ENCODE results near the gene ELOVL1. TPM values are rescaled to one million over a fixed set of nuclear protein-coding genes. Genes with fewer than 3 reads are reported as not detected.

The ELOVL1 gene
- total RNA-seq, 5 donors from 2014 or later (not counting 1 experiment from before 2014, with no cell fraction given), result 32.3 to 49.2 (median 45.1) TPM

DNA sequence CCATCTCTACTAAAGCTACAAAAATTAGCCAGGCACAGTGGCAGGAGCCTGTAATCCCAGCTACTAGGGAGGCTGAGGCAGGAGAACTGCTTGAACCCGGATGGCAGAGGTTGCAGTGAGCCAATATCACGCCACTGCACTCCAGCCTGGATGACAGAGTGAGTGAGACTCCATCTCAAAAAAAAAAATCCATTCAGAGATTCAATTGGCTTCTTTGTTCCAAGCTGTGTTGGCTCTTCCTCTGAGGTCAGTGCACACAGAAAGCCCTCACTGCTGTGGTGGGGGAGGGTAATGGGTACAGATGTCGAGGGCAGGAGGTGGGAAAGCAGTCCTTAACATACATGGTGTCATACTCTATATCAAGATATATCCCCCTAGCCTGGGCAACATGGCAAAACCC is 52.3 kb downstream of the ELOVL1 start:
- ATAC-seq (replicated peaks in 1 of 4) (no peak), DNase-seq (no peak)
- Mint-ChIP-seq H3K4me1 (no peaks in the 10 kb centered on the region), H3K9me3 (no peaks in the 10 kb centered on the region), H3K27me3 (no peaks in the 10 kb centered on the region), H3K36me3 (no peaks in the 10 kb centered on the region), H3K4me3 (no peak overlapping the region), H3K27ac (no peak overlapping the region)
- peaks cover 0 to 5% of the 10 kb centered on the region in 2 experiments for H3K27me3 ChIP-seq (replicated peaks in 1 of 2; ENCODE audit: control insufficient read depth in 2 of 2, extremely low read depth in 1 of 2, insufficient read depth in 2 of 2, low read length in 1 of 2)
- no peaks in the 10 kb centered on the region for H3K36me3 ChIP-seq (ENCODE audit: control insufficient read depth in 2 of 2, extremely low read depth in 1 of 2, insufficient read depth in 1 of 2, low read length in 1 of 2)
- POLR2A ChIA-PET, result interaction anchor here in 1 of 2 donors (0.5 kb wide), 1 partner anchor 1541 kb away, joined by 15 read pairs; no protein-coding TSS in a partner anchor
- CTCF ChIA-PET, result no interaction called here
- no peaks in the 10 kb centered on the region for H3K9me3 ChIP-seq
- no CpG with 5 or more reads among the region's 3 CpGs for WGBS (ENCODE audit: insufficient coverage)
- no peak overlapping the region for H3K27ac ChIP-seq (ENCODE audit: low read length)
- H3K4me3 ChIP-seq (ENCODE audit: control insufficient read depth in 1 of 2, extremely low read depth in 1 of 2, low read length in 1 of 2), result no peak overlapping the region
- H3K4me1 ChIP-seq (ENCODE audit: control insufficient read depth in 1 of 2, extremely low read depth in 1 of 2, insufficient read depth in 2 of 2, low read length in 2 of 2), result no peaks in the 10 kb centered on the region

- no peak overlapping the region for H3K27ac ChIP-seq (ENCODE audit: low read length)
- H3K27me3 ChIP-seq (replicated peaks in 1 of 2; ENCODE audit: control insufficient read depth in 2 of 2, extremely low read depth in 1 of 2, insufficient read depth in 2 of 2, low read length in 1 of 2), result peaks cover 0 to 9% of the 10 kb centered on the region in 2 experiments
- no peaks in the 10 kb centered on the region for H3K4me1 ChIP-seq (ENCODE audit: control insufficient read depth in 1 of 2, extremely low read depth in 1 of 2, insufficient read depth in 2 of 2, low read length in 2 of 2)
- no peak overlapping the region for H3K27ac Mint-ChIP-seq
- no peaks in the 10 kb centered on the region for H3K27me3 Mint-ChIP-seq
- CTCF ChIA-PET, result no interaction called here
- POLR2A ChIA-PET, result no interaction called here
- no peaks in the 10 kb centered on the region for H3K36me3 ChIP-seq (ENCODE audit: control insufficient read depth in 2 of 2, extremely low read depth in 1 of 2, insufficient read depth in 1 of 2, low read length in 1 of 2)
- H3K4me1 Mint-ChIP-seq, result no peaks in the 10 kb centered on the region
- 100% methylated on average over 2 of the region's 5 CpGs for WGBS (ENCODE audit: insufficient coverage)
- H3K9me3 ChIP-seq, result no peaks in the 10 kb centered on the region
- H3K4me3 Mint-ChIP-seq, result no peak overlapping the region
- no peaks in the 10 kb centered on the region for H3K36me3 Mint-ChIP-seq
- ATAC-seq (replicated peaks in 1 of 4) (no peak), DNase-seq (no peak)
- H3K9me3 Mint-ChIP-seq, result no peaks in the 10 kb centered on the region
- no peak overlapping the region for H3K4me3 ChIP-seq (ENCODE audit: control insufficient read depth in 1 of 2, extremely low read depth in 1 of 2, low read length in 1 of 2)
Observed at GRCh38 chr1:43314233-43314632, 53.6 kb downstream of the ELOVL1 start.

DNA sequence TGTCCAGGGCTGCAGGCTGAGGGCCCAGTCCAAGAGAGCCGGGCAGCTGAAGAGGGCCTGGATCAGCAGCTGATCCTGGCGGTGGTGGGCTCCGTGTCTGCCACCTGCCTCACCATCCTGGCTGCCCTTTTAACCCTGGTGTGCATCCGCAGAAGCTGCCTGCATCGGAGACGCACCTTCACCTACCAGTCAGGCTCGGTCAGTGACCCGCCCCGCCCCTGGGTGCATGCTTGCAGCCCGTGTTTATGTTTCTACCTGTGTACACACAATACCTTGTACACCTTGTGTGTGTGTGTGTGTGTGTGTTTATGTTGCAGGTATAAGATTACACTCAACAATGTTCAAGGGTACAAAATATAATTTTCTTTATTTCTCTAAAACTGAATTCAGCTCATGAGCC is 54.0 kb downstream of the ELOVL1 start:
- H3K27me3 ChIP-seq (replicated peaks in 1 of 2; ENCODE audit: control insufficient read depth in 2 of 2, extremely low read depth in 1 of 2, insufficient read depth in 2 of 2, low read length in 1 of 2), result peaks cover 0 to 12% of the 10 kb centered on the region in 2 experiments
- no peaks in the 10 kb centered on the region for H3K36me3 ChIP-seq (ENCODE audit: control insufficient read depth in 2 of 2, extremely low read depth in 1 of 2, insufficient read depth in 1 of 2, low read length in 1 of 2)
- ATAC-seq (replicated peaks in 1 of 4), result no peak
- Mint-ChIP-seq H3K9me3 (no peaks in the 10 kb centered on the region), H3K4me1 (no peaks in the 10 kb centered on the region), H3K4me3 (no peak overlapping the region), H3K27me3 (no peaks in the 10 kb centered on the region), H3K27ac (no peak overlapping the region), H3K36me3 (no peaks in the 10 kb centered on the region)
- H3K27ac ChIP-seq (ENCODE audit: low read length), result no peak overlapping the region
- 95% methylated on average over 6 of the region's 10 CpGs for WGBS (ENCODE audit: insufficient coverage)
- ChIA-PET CTCF (no interaction called here), POLR2A (no interaction called here)
- DNase-seq, result no peak
- H3K9me3 ChIP-seq, result no peaks in the 10 kb centered on the region
- H3K4me3 ChIP-seq (ENCODE audit: control insufficient read depth in 1 of 2, extremely low read depth in 1 of 2, low read length in 1 of 2), result no peak overlapping the region
- H3K4me1 ChIP-seq (ENCODE audit: control insufficient read depth in 1 of 2, extremely low read depth in 1 of 2, insufficient read depth in 2 of 2, low read length in 2 of 2), result no peaks in the 10 kb centered on the region

Other genes with a start within 250 kb of the ELOVL1 start
- gene EBNA1BP2, start 195.7 kb downstream of the ELOVL1 start, total RNA-seq, result 10 to 100 TPM; 18.4 to 38.1 (median 31.2) TPM
- gene CFAP57, start 195.7 kb downstream of the ELOVL1 start, total RNA-seq, result under 1 TPM in 1 of 5 donors, not detected in 4; 0.07 TPM
- gene TMEM125, start 98.0 kb downstream of the ELOVL1 start, total RNA-seq, result under 1 TPM in 3 of 5 donors, not detected in 2; 0.20 to 0.46 (median 0.35) TPM
- gene C1orf210, start 82.4 kb downstream of the ELOVL1 start, total RNA-seq, result under 1 TPM in 2 of 5 donors, not detected in 3; 0.16 to 0.32 TPM
- 1 to 10 TPM in 1 of 5 donors, under 1 TPM in 4; 0.26 to 1.9 (median 0.32) TPM for gene TIE1, start 67.0 kb downstream of the ELOVL1 start, total RNA-seq
- under 1 TPM in 3 of 5 donors, not detected in 2; 0.26 to 0.63 (median 0.61) TPM for gene MPL, start 30.2 kb downstream of the ELOVL1 start, total RNA-seq
- gene CDC20, start 9.0 kb downstream of the ELOVL1 start, total RNA-seq, result 1 to 10 TPM in 4 of 5 donors, under 1 TPM in 1; 0.88 to 2.8 (median 1.9) TPM
- gene MED8, start 21.8 kb upstream of the ELOVL1 start, total RNA-seq, result 10 to 100 TPM; 11.4 to 32.9 (median 29.5) TPM
- 100 to 1,000 TPM; 106 to 137 (median 130) TPM for gene SZT2, start 21.9 kb upstream of the ELOVL1 start, total RNA-seq
- 10 to 100 TPM; 14.9 to 27.4 (median 19.9) TPM for gene HYI, start 85.9 kb upstream of the ELOVL1 start, total RNA-seq
- 1 to 10 TPM in 3 of 5 donors, under 1 TPM in 2; 0.07 to 2.6 (median 1.9) TPM for gene PTPRF, start 162.9 kb upstream of the ELOVL1 start, total RNA-seq